ENCODE data around the gene KCNJ18. TPM values are rescaled to one million over a fixed set of nuclear protein-coding genes. Genes with fewer than 3 reads are reported as not detected.

KCNJ18 gene
- total and polyA plus RNA-seq, 2 of the 13 experiments (the other 11 are each of a cell fraction or from before 2014, with no cell fraction given): not detected

DNA sequence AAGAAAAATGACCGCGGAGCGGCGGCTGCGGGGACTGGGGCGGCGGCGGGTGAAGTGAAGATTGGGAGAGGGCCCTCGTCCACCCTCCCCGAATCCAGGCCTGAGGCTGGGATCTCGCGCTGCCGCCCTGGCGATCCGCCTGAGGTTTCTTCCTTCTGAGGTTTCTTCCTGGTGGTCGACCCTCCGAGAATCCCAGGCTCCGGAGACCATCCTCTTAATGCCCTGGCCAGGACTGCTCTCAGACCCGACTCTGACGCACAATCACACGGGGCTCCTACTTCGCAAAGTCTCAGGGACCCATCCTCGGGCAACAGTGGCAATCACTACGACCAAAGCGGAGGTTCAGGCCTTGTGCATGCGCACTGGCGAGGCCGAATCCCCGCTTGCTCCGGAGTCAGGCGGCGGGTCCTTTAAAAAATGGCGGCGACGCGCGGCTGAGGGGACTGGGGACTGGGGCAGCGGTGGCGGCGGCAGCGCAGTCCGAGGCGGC, 18.0 kb upstream of the KCNJ18 start:
- H3K27me3 ChIP-seq (ENCODE audit: control insufficient read depth in 1 of 2, insufficient read depth in 2 of 2, low read length in 2 of 2): peaks cover 5 to 34% of the 10 kb centered on the region in 2 experiments; a peak in 3 of 5 replicates
- H3K9me3 ChIP-seq (ENCODE audit: low read length): no peaks in the 10 kb centered on the region
- CTCF ChIA-PET (ENCODE audit: low intra/inter-chr PET ratio, low total read pairs): no interaction called here
- H3K4me1 ChIP-seq (ENCODE audit: insufficient read depth, low read length): no peaks in the 10 kb centered on the region
- ATAC-seq: no peak
- 72% methylated on average over 43 of the region's 43 CpGs for WGBS (ENCODE audit: low lambda C conversion rate)
- H4K20me1 ChIP-seq (ENCODE audit: insufficient read depth, low read length): no peaks in the 10 kb centered on the region
- H3K4me3 ChIP-seq (replicated peaks in 1 of 3; ENCODE audit: insufficient read depth in 1 of 3, low read depth in 2 of 3, low read length in 3 of 3): no peak overlapping the region
- FAIRE-seq: no peak
- no peak overlapping the region for H3K27ac ChIP-seq (ENCODE audit: extremely low read length, insufficient read depth, low read length)
- H3K79me2 ChIP-seq (ENCODE audit: insufficient read depth, low read length): no peaks in the 10 kb centered on the region
- intact Hi-C loops (cut with micrococcal nuclease; ENCODE audit: unreplicated experiment): no loop called here
- no TSS peak for BruUV-seq (replicated peaks)
- in situ Hi-C loops (cut with HindIII; ENCODE audit: extremely low pct_ligation_motif_present, low pct_unique_long_range_greater_than_20kb): no loop called here
- DNase-seq (ENCODE audit: low spot score): no peak
- H3K4me2 ChIP-seq (ENCODE audit: low read depth, low read length): no peak overlapping the region
- H3K9ac ChIP-seq (ENCODE audit: insufficient read depth, low read depth, low read length): no peak overlapping the region
- no peaks in the 10 kb centered on the region for H3K36me3 ChIP-seq (replicated peaks in 1 of 2; ENCODE audit: control insufficient read depth in 1 of 2, insufficient read depth in 2 of 2, low read length in 2 of 2)
- POLR2A ChIA-PET: no interaction called here
- H2AFZ ChIP-seq (ENCODE audit: low read length): no peak overlapping the region
- TF ChIP-seq, protein P1, sequence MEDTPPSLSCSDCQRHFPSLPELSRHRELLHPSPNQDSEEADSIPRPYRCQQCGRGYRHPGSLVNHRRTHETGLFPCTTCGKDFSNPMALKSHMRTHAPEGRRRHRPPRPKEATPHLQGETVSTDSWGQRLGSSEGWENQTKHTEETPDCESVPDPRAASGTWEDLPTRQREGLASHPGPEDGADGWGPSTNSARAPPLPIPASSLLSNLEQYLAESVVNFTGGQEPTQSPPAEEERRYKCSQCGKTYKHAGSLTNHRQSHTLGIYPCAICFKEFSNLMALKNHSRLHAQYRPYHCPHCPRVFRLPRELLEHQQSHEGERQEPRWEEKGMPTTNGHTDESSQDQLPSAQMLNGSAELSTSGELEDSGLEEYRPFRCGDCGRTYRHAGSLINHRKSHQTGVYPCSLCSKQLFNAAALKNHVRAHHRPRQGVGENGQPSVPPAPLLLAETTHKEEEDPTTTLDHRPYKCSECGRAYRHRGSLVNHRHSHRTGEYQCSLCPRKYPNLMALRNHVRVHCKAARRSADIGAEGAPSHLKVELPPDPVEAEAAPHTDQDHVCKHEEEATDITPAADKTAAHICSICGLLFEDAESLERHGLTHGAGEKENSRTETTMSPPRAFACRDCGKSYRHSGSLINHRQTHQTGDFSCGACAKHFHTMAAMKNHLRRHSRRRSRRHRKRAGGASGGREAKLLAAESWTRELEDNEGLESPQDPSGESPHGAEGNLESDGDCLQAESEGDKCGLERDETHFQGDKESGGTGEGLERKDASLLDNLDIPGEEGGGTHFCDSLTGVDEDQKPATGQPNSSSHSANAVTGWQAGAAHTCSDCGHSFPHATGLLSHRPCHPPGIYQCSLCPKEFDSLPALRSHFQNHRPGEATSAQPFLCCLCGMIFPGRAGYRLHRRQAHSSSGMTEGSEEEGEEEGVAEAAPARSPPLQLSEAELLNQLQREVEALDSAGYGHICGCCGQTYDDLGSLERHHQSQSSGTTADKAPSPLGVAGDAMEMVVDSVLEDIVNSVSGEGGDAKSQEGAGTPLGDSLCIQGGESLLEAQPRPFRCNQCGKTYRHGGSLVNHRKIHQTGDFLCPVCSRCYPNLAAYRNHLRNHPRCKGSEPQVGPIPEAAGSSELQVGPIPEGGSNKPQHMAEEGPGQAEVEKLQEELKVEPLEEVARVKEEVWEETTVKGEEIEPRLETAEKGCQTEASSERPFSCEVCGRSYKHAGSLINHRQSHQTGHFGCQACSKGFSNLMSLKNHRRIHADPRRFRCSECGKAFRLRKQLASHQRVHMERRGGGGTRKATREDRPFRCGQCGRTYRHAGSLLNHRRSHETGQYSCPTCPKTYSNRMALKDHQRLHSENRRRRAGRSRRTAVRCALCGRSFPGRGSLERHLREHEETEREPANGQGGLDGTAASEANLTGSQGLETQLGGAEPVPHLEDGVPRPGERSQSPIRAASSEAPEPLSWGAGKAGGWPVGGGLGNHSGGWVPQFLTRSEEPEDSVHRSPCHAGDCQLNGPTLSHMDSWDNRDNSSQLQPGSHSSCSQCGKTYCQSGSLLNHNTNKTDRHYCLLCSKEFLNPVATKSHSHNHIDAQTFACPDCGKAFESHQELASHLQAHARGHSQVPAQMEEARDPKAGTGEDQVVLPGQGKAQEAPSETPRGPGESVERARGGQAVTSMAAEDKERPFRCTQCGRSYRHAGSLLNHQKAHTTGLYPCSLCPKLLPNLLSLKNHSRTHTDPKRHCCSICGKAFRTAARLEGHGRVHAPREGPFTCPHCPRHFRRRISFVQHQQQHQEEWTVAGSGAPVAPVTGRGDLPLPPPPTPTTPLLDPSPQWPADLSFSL (CRISPR knock-in tag; IDR thresholded peaks at IDR 0.05): no peak
- TF ChIP-seq ESRRA (CRISPR knock-in tag; IDR thresholded peaks at IDR 0.05; ENCODE audit: low read depth): no peak
- TF ChIP-seq, protein P2, sequence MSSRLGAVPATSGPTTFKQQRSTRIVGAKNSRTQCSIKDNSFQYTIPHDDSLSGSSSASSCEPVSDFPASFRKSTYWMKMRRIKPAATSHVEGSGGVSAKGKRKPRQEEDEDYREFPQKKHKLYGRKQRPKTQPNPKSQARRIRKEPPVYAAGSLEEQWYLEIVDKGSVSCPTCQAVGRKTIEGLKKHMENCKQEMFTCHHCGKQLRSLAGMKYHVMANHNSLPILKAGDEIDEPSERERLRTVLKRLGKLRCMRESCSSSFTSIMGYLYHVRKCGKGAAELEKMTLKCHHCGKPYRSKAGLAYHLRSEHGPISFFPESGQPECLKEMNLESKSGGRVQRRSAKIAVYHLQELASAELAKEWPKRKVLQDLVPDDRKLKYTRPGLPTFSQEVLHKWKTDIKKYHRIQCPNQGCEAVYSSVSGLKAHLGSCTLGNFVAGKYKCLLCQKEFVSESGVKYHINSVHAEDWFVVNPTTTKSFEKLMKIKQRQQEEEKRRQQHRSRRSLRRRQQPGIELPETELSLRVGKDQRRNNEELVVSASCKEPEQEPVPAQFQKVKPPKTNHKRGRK (CRISPR knock-in tag; IDR thresholded peaks at IDR 0.05): no peak
- TF ChIP-seq, protein P3, sequence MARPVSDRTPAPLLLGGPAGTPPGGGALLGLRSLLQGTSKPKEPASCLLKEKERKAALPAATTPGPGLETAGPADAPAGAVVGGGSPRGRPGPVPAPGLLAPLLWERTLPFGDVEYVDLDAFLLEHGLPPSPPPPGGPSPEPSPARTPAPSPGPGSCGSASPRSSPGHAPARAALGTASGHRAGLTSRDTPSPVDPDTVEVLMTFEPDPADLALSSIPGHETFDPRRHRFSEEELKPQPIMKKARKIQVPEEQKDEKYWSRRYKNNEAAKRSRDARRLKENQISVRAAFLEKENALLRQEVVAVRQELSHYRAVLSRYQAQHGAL (CRISPR knock-in tag; IDR thresholded peaks at IDR 0.05; ENCODE audit: not compliant biosample characterization): no peak
- TF ChIP-seq DMAP1 (CRISPR knock-in tag; IDR thresholded peaks at IDR 0.05): no peak
- TF ChIP-seq, protein P4, sequence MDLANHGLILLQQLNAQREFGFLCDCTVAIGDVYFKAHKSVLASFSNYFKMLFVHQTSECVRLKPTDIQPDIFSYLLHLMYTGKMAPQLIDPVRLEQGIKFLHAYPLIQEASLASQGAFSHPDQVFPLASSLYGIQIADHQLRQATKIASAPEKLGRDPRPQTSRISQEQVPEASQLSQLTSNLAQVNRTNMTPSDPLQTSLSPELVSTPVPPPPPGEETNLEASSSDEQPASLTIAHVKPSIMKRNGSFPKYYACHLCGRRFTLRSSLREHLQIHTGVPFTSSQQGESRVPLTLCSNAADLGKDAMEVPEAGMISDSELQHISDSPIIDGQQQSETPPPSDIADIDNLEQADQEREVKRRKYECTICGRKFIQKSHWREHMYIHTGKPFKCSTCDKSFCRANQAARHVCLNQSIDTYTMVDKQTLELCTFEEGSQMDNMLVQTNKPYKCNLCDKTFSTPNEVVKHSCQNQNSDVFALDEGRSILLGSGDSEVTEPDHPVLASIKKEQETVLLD (CRISPR knock-in tag; IDR thresholded peaks at IDR 0.05; ENCODE audit: low read depth): no peak
- TF ChIP-seq ZNF205 (CRISPR knock-in tag; IDR thresholded peaks at IDR 0.05): no peak
- TF ChIP-seq, protein P5, sequence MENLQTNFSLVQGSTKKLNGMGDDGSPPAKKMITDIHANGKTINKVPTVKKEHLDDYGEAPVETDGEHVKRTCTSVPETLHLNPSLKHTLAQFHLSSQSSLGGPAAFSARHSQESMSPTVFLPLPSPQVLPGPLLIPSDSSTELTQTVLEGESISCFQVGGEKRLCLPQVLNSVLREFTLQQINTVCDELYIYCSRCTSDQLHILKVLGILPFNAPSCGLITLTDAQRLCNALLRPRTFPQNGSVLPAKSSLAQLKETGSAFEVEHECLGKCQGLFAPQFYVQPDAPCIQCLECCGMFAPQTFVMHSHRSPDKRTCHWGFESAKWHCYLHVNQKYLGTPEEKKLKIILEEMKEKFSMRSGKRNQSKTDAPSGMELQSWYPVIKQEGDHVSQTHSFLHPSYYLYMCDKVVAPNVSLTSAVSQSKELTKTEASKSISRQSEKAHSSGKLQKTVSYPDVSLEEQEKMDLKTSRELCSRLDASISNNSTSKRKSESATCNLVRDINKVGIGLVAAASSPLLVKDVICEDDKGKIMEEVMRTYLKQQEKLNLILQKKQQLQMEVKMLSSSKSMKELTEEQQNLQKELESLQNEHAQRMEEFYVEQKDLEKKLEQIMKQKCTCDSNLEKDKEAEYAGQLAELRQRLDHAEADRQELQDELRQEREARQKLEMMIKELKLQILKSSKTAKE (CRISPR knock-in tag; IDR thresholded peaks at IDR 0.05; ENCODE audit: borderline replicate concordance): no peak
- TF ChIP-seq SRSF9 (IDR thresholded peaks at IDR 0.05; ENCODE audit: borderline replicate concordance, insufficient read depth, low read depth, low read length, poor library complexity, severe bottlenecking): no peak

All from HepG2 (cell line).